ENCODE data around the gene RAPGEF1. TPM values are rescaled to one million over a fixed set of nuclear protein-coding genes. Genes with fewer than 3 reads are reported as not detected.

Gene RAPGEF1
- total RNA-seq, 2 donors from 2014 or later: 59.7 to 73.0 TPM

DNA sequence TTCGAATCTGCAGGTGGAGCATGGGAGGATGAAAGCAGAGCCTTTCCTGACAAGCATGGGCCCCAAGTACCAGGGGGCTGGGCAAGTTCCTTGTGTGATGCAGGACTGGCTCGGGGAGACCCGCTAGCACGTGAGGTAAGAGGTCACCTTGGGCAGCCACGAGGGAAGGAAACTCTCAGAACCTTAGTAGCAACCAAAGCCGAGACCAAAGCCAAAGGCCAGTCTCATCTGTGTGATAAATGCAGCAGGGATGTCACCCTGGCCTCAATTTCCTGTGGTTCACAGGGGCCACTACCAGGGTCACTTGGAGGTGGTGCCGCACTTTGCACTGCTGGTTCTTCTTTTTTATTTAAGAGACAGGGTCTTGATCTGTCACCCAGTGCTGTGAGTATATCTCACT, 155.0 kb downstream of the RAPGEF1 start:
- DNase-seq (ENCODE audit: low spot score) (no peak), ATAC-seq (ENCODE audit: insufficient number of reproducible peaks, low FRiP score, low read depth) (no peak)
- Histone ChIP-seq H3K4me3 (no peak overlapping the region), H3K36me3 (peaks cover 67% of the 10 kb centered on the region), H3K27me3 (replicated peaks; ENCODE audit: insufficient read depth) (no peaks in the 10 kb centered on the region), H3K4me1 (ENCODE audit: control insufficient read depth in 1 of 2, low read depth in 2 of 2) (peaks cover 0 to 7% of the 10 kb centered on the region in 2 donors), H3K27ac (no peak overlapping the region), H3K9me3 (no peaks in the 10 kb centered on the region)
- TF ChIP-seq CTCF (IDR thresholded peaks at IDR 0.05): no peak

DNA sequence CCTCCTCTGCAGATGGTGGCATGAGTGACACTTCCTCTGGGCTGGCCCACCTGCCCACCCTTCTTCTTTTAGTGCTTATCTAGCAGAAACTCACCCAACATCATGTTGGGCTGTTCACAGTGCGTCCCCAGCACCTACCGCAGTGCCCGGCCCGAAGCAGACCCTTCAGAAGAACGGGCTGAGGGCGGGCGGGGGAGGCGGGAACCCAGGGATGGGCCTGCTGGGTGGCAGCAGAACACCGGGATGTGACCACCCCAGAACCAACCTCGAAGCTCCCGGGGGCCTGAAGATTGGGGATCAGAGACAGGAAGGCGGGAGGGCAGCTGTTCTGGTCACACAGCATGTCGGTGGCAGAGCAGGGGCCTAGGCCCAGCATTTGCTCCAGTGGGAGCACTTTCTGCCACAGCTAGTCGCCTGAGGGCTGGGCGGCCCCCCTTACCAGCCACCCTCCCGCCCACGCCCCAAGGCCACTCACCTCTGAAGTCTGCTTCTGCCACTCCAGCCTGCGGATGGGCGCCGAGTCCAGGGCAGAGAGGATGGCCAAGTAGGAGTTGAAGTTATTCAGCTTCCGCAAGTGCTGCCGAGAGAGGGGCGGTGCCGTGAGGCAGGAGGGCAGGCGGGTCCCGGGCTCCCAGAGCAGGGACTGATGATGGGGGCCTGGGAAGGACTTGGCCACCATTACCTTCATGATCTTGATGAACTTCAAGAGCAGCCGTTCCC, 155.9 kb downstream of the RAPGEF1 start:
- Histone ChIP-seq H3K4me1 (ENCODE audit: control insufficient read depth in 1 of 2, low read depth in 2 of 2) (peaks cover 0 to 15% of the 10 kb centered on the region in 2 donors), H3K36me3 (peaks cover 65% of the 10 kb centered on the region), H3K4me3 (no peak overlapping the region), H3K27ac (no peak overlapping the region), H3K27me3 (replicated peaks; ENCODE audit: insufficient read depth) (no peaks in the 10 kb centered on the region), H3K9me3 (no peaks in the 10 kb centered on the region)
- ATAC-seq (ENCODE audit: insufficient number of reproducible peaks, low FRiP score, low read depth) (no peak), DNase-seq (ENCODE audit: low spot score) (no peak)
- no peak for TF ChIP-seq CTCF (IDR thresholded peaks at IDR 0.05)

DNA sequence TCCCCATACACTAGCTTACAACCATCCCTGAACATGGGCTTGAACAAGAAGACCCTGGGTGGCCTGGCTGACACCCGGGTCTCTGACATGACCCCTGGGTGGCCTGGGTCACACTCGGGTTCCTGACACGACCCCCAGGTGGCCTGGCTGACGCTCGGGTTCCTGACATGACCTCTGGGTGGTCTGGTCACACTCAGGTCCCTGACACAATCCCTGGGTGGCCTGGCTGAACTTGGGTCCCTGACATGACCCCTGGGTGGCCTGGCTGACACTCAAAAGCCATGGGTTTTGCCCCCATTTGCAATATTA, 156.6 kb downstream of the RAPGEF1 start:
- Histone ChIP-seq H3K4me3 (no peak overlapping the region), H3K36me3 (peaks cover 65% of the 10 kb centered on the region), H3K9me3 (no peaks in the 10 kb centered on the region), H3K27ac (no peak overlapping the region), H3K4me1 (ENCODE audit: control insufficient read depth in 1 of 2, low read depth in 2 of 2) (peaks cover 0 to 18% of the 10 kb centered on the region in 2 donors), H3K27me3 (replicated peaks; ENCODE audit: insufficient read depth) (no peaks in the 10 kb centered on the region)
- ATAC-seq (ENCODE audit: insufficient number of reproducible peaks, low FRiP score, low read depth): no peak
- no peak for DNase-seq (ENCODE audit: low spot score)
- TF ChIP-seq CTCF (IDR thresholded peaks at IDR 0.05): no peak

- H3K9me3 ChIP-seq: no peaks in the 10 kb centered on the region
- no peak overlapping the region for H3K27ac ChIP-seq
- DNase-seq (ENCODE audit: low spot score): no peak
- no peaks in the 10 kb centered on the region for H3K27me3 ChIP-seq (replicated peaks; ENCODE audit: insufficient read depth)
- no peak for TF ChIP-seq CTCF (IDR thresholded peaks at IDR 0.05)
- ATAC-seq (ENCODE audit: insufficient number of reproducible peaks, low FRiP score, low read depth): no peak
- peaks cover 0 to 18% of the 10 kb centered on the region in 2 donors for H3K4me1 ChIP-seq (ENCODE audit: control insufficient read depth in 1 of 2, low read depth in 2 of 2)
- peaks cover 64% of the 10 kb centered on the region for H3K36me3 ChIP-seq
- no peak overlapping the region for H3K4me3 ChIP-seq
These were observed 157.2 kb downstream of the RAPGEF1 start for GRCh38 chr9:131582466-131583336.

- no peak overlapping the region for H3K4me3 ChIP-seq
- peaks cover 64% of the 10 kb centered on the region for H3K36me3 ChIP-seq
- no peak for TF ChIP-seq CTCF (IDR thresholded peaks at IDR 0.05)
- H3K4me1 ChIP-seq (ENCODE audit: control insufficient read depth in 1 of 2, low read depth in 2 of 2): peaks cover 0 to 18% of the 10 kb centered on the region in 2 donors
- H3K27ac ChIP-seq: no peak overlapping the region
- DNase-seq (ENCODE audit: low spot score) (no peak), ATAC-seq (ENCODE audit: insufficient number of reproducible peaks, low FRiP score, low read depth) (no peak)
- no peaks in the 10 kb centered on the region for H3K27me3 ChIP-seq (replicated peaks; ENCODE audit: insufficient read depth)
- no peaks in the 10 kb centered on the region for H3K9me3 ChIP-seq
These were observed 157.8 kb downstream of the RAPGEF1 start for GRCh38 chr9:131582056-131582455.

All from thoracic aorta (tissue), 2 donors.